Measurements from ENCODE around the gene CORO2B.

The CORO2B gene

GRCh38 chr15:68552773-68553172 lies 26.0 kb upstream of the CORO2B start:
- no peak for TF ChIP-seq CTCF (IDR thresholded peaks at IDR 0.05)
- H3K27me3 Mint-ChIP-seq (ENCODE audit: low read depth, poor library complexity), result peaks cover 49% of the 10 kb centered on the region
- peaks cover 23% of the 10 kb centered on the region for H3K4me1 Mint-ChIP-seq
- H3K27ac Mint-ChIP-seq, result no peak overlapping the region
- H3K9me3 Mint-ChIP-seq, result no peaks in the 10 kb centered on the region
- no peak overlapping the region for H3K4me3 Mint-ChIP-seq
- H3K36me3 Mint-ChIP-seq (ENCODE audit: low read depth), result no peaks in the 10 kb centered on the region
- DNase-seq, result no peak

DNA sequence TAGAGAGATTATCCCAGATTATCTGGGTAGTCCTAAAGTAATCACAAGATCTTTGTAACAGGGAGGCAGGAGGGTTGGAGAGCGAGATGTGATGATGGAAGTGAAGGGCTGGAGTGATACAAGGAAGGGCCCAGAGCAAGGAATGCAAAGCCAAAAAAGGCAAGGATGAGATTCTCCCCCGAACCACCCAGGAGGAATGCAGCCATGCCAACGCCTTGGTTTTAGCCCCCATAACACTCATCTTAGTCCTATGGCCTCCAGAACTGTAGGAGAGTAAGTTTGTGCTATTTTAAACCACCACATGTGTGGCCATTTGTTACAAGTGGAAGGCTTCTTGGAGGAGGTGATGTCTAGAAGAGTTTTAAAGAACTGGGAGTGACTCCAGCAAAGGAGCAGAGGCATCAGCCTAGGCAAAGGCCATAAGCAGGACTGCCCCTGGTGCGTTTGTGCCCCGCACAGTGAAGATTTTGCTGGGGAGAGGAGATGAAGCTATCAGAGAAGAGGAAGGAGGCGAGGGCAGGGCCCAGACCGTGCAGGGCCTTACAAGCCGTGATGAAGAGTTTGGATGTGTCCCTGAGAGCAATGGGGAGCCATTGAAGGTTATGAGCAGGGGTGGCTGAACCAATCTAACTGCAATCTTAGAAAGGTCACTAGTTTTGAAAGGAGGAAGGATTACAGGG lies 25.3 kb upstream of the CORO2B start:
- DNase-seq, result no peak
- Mint-ChIP-seq H3K27ac (no peak overlapping the region), H3K27me3 (ENCODE audit: low read depth, poor library complexity) (peaks cover 53% of the 10 kb centered on the region), H3K4me1 (peaks cover 27% of the 10 kb centered on the region), H3K4me3 (no peak overlapping the region), H3K36me3 (ENCODE audit: low read depth) (no peaks in the 10 kb centered on the region), H3K9me3 (no peaks in the 10 kb centered on the region)
- TF ChIP-seq CTCF (IDR thresholded peaks at IDR 0.05), result no peak

DNA sequence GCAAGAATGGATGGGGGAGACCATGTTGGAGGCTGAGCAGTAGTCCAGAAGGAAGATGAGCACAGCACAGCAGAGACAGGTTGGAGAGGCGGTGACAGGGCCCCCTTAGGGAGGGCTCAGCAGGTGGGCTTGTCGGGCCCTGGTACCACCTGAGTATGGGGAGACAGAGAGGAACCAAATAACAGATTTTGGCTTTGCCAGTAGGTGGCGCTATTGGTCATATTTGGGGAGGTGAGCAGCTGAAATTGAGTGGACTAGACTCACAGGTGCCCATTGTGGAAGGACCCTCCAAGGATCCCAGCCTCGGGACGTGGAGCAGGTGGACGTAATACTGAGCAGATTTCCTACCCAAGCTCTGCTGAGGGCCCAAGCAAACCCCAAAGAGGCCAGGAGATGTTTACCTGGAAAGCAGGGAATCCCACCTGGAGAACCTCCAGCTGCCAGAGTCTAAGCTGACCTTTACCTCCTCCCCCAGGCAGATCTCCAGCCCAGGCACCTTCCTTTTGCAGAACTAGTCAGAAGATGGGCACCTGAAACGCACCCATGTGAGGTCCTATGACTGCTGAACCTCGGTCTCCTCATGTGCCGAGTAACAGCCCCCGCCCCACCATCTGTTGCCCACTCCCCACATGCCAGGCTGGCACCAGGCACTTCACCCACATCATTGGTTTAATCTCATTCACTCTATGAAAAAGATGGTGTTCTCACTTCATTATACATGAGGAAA lies 24.6 kb upstream of the CORO2B start:
- peak; percentile 89 for DNase-seq
- H3K4me3 Mint-ChIP-seq, result no peak overlapping the region
- H3K4me1 Mint-ChIP-seq, result peaks cover 34% of the 10 kb centered on the region
- H3K27ac Mint-ChIP-seq, result no peak overlapping the region
- H3K9me3 Mint-ChIP-seq, result no peaks in the 10 kb centered on the region
- peak; percentile 77 for TF ChIP-seq CTCF (IDR thresholded peaks at IDR 0.05)
- peaks cover 57% of the 10 kb centered on the region for H3K27me3 Mint-ChIP-seq (ENCODE audit: low read depth, poor library complexity)
- H3K36me3 Mint-ChIP-seq (ENCODE audit: low read depth), result no peaks in the 10 kb centered on the region

- no peaks in the 10 kb centered on the region for H3K9me3 Mint-ChIP-seq
- H3K27me3 Mint-ChIP-seq (ENCODE audit: low read depth, poor library complexity), result peaks cover 60% of the 10 kb centered on the region
- no peaks in the 10 kb centered on the region for H3K36me3 Mint-ChIP-seq (ENCODE audit: low read depth)
- no peak overlapping the region for H3K4me3 Mint-ChIP-seq
- H3K27ac Mint-ChIP-seq, result no peak overlapping the region
- no peak for DNase-seq
- H3K4me1 Mint-ChIP-seq, result peaks cover 42% of the 10 kb centered on the region
- TF ChIP-seq CTCF (IDR thresholded peaks at IDR 0.05), result no peak
These were observed 23.8 kb upstream of the CORO2B start for GRCh38 chr15:68554721-68555678.

DNA sequence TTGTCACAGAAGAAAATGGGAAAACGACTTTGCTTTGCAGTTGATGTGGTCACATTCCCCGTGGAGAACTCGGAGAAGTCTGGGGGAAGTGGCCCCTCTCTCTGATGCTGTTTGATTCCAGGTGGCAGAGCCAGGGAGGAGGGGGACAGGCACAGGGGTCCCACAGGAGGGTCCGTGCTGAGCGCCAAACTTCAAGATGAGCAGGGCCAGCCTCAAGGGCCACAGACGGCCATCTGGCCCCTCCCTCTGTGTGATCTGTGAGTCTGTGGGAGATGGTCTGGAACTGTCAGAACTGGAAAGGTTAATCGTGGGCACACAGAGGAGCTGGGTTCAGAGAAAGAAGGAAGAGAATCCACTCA lies 23.1 kb upstream of the CORO2B start:
- peaks cover 49% of the 10 kb centered on the region for H3K4me1 Mint-ChIP-seq
- H3K27me3 Mint-ChIP-seq (ENCODE audit: low read depth, poor library complexity), result peaks cover 60% of the 10 kb centered on the region
- no peaks in the 10 kb centered on the region for H3K36me3 Mint-ChIP-seq (ENCODE audit: low read depth)
- DNase-seq, result no peak
- H3K27ac Mint-ChIP-seq, result peak overlapping the region; percentile 36
- TF ChIP-seq CTCF (IDR thresholded peaks at IDR 0.05), result no peak
- no peak overlapping the region for H3K4me3 Mint-ChIP-seq
- H3K9me3 Mint-ChIP-seq, result no peaks in the 10 kb centered on the region
